DMS 273 treated with DMSO at 0.1 percent for 48 hours (cell line): Measurements from ENCODE around the gene CACNG1.
"Not testable (repeated sequence)": the region's sequence is repeated elsewhere in the genome, so short reads cannot be mapped to it uniquely, and the experiment has no call there.

Experiments
- DNase-seq: peaks from one replicate; lab custom pipeline; 2025; lab: John Stamatoyannopoulos, UW

CACNG1 gene

DNA sequence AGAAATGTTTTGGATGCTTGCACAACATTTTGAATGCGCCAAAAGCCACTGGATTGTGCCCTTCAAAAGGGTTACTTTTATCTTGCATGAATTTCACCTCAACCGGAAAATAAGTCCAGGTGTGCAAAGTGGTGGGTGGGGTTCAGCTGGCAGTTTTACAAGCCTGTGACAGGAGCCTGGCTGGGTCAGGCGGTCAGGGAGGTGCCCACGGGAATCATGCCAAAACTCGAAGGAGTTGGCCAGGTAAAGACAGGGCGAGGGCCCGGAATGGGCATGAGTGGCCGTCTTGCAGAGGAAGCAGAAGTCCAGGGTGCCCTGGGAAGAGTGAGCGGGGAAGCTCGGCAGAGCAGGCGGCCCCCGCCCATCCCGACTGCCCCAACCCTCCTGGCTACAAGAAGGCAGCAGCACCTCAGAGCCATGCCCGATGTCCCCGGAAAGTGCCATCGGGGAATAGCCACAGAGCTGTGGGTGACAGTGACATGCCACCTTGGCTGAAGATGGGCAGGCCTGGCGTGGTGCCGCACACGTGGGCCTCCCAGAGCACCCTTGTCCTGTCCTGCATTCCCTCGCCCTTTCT, 19.1 kb upstream of the CACNG1 start:
- no peak for DNase-seq

DNA sequence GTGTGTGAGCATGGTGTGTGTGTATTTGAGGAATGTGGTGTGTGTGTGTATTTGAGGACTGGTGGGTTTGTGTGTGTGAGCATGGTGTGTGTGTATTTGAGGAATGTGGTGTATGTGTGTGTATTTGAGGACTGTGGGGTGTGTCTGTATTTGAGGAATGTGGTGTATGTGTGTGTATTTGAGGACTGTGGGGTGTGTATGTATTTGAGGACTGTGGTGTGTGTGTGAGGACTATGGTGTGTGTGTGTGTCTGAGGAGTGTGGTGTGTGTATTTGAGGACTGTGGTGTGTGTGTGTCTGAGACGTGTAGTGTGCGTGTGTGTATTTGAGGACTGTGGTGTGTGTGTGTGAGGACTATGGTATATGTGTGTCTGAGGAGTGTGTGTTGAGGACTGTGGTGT, 18.0 kb upstream of the CACNG1 start:
- no peak for DNase-seq

DNA sequence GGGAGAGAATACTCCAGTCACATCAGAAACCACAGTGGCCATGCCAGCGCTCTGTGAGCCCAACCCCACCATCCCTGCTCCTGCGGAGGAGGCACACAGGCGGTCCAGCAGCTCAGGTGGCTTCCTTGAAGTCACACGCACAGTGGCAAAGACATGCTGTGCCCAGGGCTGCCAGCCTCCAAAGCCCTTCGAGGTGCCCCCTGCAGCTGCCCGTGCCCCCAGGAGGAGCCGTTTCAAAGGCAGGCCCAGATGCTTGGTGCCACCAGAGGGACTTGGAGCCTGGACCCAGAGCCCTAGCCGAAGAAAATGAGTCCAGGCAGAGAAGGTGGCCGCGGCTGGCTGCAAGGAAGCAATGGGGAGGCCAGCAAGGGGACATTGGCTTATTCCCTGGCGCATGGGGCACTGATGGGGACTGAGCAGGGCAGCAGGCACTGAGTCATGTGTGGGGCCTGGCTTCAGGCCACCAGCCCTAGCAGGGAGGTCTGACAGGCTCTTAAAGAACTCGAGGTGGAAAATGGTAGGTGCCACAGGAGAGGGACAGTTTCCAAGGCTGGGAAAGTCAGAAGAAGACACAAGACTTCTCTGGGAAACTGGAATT, 17.2 kb upstream of the CACNG1 start:
- no peak for DNase-seq

DNA sequence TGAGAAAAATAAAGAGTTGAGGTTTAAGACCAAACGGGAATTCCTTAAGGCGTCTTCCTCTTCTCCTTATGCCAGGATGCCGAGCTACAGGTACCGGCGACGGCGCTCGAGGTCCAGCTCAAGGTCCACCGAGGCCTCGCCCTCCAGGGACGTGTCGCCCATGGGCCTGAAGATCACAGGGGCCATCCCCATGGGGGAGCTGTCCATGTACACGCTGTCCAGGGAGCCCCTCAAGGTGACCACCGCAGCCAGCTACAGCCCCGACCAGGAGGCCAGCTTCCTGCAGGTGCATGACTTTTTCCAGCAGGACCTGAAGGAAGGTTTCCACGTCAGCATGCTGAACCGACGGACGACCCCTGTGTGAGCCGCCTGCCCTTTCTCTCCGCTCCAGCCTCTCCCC, 13.7 kb upstream of the CACNG1 start:
- no peak for DNase-seq

DNA sequence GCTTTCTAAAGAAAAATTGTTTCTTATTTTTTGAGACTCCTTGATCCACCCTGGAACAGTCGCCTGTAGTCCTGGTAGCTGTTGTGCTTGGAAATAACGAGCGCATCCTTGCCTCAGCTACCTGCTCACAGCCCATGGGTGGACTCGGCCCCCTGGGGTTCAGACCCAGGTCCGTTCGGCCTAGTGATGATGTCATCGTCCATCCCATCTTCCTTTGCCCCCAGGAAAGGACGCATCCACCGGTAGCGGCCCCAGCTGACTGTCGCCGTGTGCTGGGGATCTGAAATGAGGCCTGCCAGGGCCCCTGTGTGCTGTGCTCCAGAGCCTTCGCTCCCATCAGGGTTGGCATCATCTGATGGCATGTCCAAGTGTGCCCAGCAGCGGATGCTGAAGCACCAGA, 12.0 kb upstream of the CACNG1 start:
- DNase-seq, result no peak

DNA sequence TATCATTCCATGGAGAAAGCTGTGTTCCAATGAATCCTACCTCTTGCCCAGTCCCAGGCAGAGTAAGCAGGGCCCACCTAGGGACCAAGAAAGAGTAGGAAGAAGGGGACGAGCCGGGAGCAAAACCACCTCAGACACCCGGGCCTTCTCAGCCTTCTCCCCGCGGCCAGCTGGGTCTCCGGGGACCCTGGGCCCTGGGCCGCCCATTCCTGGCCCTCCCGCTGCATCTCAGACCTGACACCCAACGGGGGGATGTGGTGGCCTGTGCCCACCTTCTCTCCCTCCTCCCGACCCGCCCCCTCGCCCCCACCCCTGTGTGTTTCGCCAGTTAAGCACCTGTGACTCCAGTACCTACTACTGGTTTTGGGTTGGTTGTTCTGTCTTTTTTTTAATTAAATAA, 11.4 kb upstream of the CACNG1 start:
- DNase-seq, result no peak

DNA sequence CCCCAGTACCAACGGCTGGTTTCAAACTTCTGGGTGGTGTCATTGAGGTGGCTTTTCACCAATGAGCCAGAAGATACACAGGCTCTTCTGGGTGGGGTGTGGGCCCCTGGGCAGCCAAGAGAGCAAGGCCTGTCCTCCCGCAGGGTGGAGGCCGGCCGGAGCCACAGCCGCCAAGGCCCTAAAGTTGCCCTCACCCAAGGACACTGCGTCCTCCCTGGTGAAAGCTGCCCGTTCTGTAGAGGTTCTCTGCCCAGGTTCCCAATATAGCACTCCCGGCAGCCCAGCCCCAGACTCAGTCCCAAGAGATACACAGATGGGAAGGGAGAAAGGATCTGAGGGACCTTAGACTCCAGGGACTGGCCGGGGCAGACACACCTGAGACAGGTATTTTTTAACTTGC, 10.7 kb upstream of the CACNG1 start:
- DNase-seq, result no peak

DNA sequence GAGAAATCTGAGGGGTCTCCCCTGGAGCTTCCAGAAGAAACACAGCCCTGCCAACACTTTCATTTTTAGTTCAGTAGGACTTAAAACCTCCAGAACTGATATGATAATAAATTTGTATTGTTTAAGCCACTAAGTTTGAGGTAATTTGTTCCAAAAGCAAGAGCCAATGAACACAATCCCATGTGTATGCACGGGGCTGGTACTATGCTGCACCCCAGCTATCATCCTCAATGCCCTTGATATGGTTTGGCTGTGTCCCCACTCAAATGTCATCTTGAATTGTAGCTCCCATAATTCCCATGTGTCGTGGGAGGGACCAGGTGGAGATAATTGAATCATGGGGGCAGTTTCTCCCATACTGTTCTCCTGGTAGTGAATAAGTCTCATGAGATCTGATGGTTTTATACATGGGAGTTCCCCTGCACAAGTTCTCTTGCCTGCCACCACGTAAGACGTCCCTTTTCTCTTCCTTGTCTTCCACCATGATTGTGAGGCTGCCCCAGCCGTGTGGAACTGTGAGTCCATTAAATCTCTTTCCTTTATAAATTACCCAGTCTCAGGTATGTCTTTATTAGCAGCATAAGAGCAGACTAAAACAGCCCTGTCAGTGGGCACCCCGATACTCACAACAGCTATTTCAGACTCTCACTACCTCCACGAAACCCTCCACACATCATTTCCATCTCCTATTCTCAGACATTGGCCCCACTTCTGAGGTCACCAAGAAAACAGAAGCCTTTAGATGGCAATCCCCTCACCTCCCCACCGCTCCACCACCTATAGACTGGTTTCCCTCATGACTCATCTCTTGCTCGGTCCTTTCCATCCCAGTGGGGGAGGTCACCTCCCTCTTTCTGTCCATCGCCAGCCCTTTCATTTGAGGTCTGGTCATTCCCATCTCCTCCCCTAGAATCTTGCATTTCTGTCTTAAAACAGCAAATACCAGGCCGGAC, 8.9 kb upstream of the CACNG1 start:
- DNase-seq, result no peak

DNA sequence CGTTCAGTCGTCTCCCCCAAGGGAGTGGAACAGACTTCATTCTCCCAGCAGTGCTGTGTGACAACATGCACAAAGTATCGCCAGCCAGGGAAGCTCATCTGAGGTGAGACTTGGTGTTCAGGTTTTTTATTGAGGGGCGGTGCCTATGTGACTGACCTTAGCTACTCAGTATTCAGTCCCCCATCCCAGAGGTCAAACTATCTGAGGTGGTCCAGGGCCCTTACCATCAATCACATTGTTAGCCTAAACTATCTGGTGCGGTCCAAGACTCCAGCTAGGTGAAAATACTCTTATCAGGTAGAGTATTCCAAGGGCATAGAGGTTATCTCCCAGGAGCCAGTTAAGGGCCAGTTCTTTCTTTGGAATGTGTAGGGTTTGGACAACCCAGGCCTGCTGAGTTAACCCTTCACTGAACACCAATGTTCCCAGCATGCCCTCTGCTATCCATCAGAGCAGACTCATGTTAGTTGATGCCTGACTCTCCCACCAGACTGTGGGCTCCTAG, 5.4 kb upstream of the CACNG1 start:
- no peak for DNase-seq

DNA sequence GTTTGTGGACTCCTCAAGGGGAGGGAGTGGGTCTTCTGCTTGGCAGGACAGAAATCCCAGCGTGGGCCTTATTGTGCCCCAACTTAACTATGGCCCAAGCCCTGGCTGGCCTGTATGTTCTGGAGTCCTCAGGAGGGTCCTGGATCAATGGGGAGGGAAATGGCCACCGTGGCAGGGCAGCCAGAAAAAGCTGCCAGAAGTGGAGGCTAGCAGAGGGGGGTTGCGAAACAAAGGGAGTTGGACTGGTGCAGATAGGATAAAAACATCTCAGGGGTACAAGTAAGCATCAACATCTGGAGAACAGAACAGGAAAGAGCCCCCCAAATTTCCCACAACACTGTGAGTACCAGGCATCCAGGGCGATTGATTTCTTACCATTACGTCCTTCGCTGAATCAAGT, 3.7 kb upstream of the CACNG1 start:
- DNase-seq, result no peak

DNA sequence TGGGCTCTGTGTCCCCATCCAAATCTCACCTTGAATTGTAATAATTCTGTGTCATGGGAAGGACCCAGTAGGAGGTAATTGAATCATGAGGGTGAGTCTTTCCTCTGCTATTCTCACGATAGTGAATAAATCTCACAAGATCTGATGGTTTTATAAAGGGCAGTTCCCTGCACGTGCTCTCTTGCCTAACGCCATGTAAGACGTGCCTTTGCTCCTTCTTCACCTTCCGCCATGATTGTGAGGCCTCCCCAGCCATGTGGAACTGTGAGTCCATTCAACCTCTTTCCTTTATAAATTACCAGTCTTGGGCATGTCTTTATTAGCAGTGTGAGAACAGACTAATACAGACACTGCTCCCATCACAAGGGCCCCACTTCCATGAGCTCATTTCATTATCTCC, 3.2 kb upstream of the CACNG1 start:
- DNase-seq, result not testable (repeated sequence)

DNA sequence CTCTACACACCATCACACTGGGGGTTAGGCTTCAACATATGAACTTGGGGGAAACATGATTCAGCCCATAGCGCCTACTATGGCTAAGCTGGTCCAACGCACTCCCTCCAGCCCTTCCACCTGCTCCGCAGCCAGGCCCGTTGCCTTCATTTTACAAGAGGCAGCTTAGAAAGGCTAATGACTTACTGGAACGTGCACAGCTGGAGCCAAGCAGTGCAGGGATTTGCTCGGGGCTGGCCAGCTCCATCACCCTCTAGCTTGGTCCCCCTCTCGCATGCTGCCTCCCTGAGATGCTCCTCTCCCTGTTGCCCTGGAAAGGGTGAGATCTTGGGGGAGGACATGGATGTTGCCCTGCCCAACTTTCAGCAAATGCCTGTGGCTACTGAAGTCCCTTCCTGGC, 2.8 kb upstream of the CACNG1 start:
- DNase-seq, result no peak

DNA sequence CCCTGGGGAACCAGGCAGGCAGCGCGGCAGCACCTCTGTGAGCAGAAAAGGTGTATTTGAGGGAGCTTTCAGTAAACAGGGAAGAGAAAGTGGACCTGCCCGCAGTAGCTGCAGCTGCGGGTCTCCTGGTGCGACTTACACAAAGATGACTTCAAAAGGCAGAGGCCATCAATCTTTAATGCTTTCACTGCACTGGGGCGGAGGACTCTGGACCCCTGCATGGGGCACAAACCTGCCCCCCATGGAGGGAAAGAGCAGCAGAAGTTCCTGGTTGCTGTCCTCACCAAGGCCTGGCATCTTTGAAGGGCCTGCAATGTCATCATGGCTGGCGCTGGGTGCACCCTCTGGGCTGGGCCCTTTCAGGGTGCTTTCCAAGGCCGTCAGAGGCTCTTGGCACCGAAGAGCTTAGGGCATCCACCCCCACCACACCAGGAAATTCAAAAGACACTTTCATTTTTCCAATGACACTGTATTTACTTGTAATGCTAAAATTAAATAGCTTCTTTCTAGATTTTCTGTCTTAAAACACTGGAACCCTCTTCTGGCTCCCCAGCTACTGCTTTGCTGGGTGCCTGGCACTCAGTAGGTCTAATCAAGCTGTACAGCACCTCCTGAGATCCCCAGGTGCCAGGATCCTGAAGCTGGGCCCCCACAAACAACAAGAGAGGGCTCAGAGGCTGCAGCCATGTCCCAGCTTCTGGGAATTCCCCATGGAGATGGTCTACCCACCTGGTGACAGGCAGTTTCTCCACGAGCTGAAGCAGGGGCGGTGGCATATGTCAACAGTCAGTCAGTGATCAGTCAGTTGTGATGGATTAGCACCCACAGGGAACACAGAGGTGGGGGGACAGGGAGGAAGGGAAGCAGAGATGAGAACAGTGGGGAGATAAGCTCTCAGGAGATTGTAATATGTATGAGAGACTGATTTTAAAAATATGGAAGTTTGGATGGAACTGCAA, 2.1 kb upstream of the CACNG1 start:
- no peak for DNase-seq

DNA sequence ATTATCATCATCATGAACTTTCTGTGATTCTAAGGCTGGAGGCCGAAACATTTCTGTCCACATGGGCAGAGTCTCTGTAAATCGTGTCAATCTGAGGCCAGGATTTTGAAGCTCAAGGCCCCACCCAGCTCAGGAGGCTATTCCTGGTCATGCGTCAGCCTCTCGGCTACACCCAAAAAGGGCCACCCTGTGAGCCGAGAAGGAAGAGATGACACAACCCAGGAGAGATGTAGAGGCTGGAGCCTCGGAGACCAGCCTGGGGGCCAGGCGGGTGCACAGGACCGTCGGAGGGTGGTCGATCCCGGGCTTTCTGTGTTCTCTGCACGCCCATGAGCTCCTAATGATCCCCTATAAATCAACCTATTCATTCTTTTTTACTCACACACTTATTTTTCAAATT, 1.1 kb upstream of the CACNG1 start:
- no peak for DNase-seq

DNA sequence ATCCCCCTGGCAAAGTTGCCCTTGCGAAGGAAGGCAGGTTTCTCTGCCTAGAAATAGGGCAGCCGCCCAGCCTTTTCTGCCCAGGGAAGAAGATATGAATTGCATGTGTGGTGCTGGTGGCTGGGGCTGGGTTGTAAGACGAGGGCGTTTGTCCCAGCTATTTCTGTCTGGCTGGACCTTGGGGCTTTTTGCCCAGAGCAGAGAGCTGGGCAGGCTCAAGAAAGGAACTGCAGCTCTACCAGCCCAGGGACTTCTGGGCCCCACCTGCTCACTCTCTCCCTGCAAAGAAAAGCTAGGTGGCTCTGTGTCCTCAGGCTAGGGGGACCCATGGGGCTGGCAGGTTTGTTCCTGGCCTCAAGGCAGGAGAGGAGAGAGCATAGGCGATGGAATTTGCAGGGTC, 586 bp downstream of the CACNG1 start:
- no peak for DNase-seq

DNA sequence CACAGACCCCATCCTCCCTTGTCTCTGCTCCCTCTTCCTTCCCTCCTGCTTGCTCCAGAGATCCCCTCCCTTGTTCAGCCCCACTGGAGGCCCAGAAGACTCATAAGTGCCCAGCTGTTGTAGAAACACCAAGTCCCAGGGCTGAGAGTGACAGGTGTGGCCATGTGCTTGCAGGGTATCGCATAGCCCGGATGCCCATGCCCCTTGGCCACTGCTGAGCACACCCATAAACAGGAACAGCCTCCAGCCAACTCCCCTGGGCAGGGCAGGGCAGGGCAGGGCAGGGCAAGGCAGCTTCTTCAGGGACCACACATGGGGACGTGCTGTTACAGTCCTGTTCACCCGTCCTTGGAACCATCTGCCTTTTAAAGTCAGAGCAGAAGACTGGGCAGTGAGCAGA, 2.0 kb downstream of the CACNG1 start:
- no peak for DNase-seq

DNA sequence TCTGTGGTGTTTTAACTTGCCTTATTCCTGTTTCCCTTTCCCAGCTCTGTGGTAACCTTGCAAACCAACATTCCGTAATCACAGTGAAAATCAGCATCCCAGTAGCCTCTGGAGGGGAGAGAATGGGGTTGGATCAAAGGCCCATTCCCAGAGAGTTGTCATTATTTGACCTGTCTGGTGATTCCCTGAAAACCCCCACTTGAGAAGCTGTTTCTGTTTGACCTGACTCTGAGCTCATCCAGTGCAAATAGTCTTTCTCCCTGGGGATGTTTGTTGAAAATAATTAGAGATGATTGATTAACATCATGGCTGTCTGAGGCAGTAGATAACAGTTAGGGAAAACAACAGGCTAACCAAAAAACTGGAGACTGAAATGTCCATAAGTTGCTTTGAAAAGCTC, 3.0 kb downstream of the CACNG1 start:
- no peak for DNase-seq

DNA sequence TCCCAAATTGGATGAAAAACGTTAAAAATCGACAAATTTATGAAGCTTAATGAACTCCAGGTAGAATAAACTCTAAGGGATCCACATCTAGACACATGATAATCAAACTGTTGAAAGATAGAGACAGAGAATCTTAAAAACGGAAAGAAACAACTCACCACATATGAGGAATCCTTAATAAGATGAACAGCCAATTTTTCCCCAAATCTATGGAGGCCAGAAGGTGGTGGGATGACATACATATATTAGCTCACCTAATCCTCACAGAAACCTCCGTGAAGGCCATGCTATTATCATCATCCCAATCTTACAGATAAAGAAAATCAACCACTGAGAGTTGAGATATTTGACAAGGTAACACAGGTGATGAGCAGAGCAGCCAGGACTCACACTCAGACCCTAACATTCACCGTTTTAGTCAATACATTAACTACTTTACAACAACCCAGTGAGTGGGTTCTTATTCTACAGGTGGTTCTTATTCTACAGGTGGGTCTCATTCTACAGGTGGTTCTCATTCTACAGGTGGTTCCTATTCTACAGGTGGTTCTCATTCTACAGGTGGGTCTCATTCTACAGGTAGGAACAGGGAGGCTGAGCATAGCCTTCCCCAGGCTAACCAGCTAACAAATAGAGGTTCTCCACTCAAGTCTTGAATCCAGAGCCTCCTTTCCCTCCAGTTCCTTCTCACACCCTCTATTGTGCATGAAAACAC, 4.8 kb downstream of the CACNG1 start:
- DNase-seq, result no peak

DNA sequence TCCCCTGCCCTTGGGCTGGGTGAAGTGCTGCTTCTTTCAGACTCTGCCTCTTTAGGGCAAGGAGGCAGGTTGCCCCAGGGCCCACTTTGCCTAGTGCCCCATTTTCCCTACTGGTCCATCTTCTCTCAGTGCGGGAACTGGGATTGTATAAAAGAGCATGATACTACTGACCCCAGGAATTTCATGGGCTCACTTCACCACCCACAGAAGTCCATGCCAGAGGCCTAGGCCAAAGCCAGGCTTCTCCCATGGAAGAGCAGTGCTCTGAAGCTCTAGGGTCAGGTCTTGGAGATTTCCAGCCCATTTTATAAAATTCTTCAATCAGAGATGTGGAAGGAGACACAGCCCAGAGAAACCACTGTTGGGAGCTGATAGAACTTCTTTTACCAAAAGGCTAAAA, 5.7 kb downstream of the CACNG1 start:
- DNase-seq, result no peak

DNA sequence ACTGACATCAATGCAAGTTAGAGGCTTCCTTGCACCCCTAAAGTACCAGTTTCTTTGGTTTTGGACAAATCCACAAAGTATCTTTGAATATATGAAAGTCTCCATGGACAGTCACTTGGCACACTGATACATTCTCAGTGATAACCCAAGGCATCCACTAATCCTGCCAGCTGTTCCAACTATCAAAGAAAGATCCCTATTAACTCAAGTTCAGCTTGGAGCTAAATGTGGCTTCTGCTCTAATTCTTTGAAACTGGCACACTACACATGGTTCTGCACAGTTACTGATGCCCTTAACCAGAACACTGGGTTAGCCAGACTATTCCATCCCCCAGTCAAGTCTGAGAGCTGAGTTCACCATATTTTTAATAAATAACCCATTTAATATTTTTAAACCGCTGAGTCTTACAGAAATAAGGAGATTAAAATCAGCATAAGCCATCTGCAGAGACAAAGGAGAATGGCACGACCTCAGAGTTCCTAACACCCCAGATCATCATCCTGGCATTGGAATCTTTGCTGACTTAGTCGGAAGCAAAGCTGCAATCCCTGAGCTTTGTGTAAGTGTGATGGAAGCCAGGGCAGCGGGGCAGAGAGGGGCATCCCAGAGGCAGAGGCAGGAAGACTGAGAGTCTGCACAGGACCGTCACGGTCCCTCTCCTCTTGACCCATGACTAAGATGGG, 6.3 kb downstream of the CACNG1 start:
- no peak for DNase-seq

DNA sequence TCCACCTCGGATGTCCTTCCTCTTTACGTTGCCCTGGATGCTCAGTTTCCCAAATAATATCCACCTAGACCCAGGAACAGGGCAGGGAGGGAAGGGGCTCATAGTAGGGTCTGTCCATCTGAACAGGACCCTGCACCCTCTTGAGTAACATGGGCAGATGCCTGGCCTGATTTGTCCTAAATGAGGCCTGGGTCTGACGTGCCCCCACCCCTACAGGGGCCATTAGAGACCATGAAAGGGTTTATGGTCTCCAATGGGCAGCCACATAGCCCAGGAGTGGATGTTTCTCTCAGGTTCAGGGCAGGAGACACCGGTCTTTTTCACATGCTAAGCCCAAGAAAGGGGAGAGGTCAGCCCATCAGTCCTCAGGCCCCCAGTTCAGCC, 6.8 kb downstream of the CACNG1 start:
- DNase-seq, result no peak
